GM12878 (cell line): ENCODE results near the gene RALGAPA2.

Experiments
- ASH2L ChIP-seq: fragments of 300-600, 200-600 bp; sonication (generic); IDR thresholded peaks from 2 replicates; pipeline ENCODE4 v1.6.1; 2017; ENCODE audit warnings: low read depth, mild to moderate bottlenecking, borderline replicate concordance
- CBFB ChIP-seq: IDR thresholded peaks from 2 replicates; pipeline ENCODE4 v1.6.1; 2016; ENCODE audit warnings: antibody characterized with exemption, low read depth
- CBX5 ChIP-seq: sonication (generic); IDR thresholded peaks from 2 replicates; pipeline ENCODE4 v1.6.1; 2016; ENCODE audit warnings: low read depth, moderate library complexity, mild to moderate bottlenecking, inconsistent platforms
- CEBPZ ChIP-seq: fragments of 150-350 bp; IDR thresholded peaks from 2 replicates; pipeline ENCODE4 v1.6.1; 2016; ENCODE audit warnings: low read depth, low read length
- CTCF ChIP-seq, 3 experiments: IDR thresholded peaks in 2 of 3; conservative IDR thresholded peaks in 1 of 3; 2 replicates each; pipeline ENCODE4 v1.5.1; 2011; ENCODE audit warnings: low read depth in 3 of 3, low read length in 3 of 3, mild to moderate bottlenecking in 3 of 3, control low read depth in 2 of 3, moderate library complexity in 2 of 3, inconsistent platforms in 1 of 3, mixed read lengths in 1 of 3; ENCODE audit not compliant: control insufficient read depth in 2 of 3, insufficient read depth in 1 of 3; ENCODE audit errors: extremely low read depth in 1 of 3
- FOS ChIP-seq: IDR thresholded peaks from 3 replicates; pipeline ENCODE4 v1.6.1; 2011; ENCODE audit warnings: borderline replicate concordance; ENCODE audit not compliant: insufficient read length; ENCODE audit errors: extremely low read depth
- MAX ChIP-seq: IDR thresholded peaks from 2 replicates; pipeline ENCODE4 v1.6.1; 2012; ENCODE audit warnings: low read depth, low read length, improper control_type of control experiment
- MYC ChIP-seq: IDR thresholded peaks from 2 replicates; pipeline ENCODE4 v1.6.1; 2011; ENCODE audit warnings: mild to moderate bottlenecking, low read length, moderate library complexity, inconsistent platforms; ENCODE audit not compliant: insufficient read depth, insufficient replicate concordance, insufficient read length, severe bottlenecking
- NBN ChIP-seq: fragments of 450-650 bp; IDR thresholded peaks from 2 replicates; pipeline ENCODE4 v1.6.1; 2016
- NR2C2 ChIP-seq: IDR thresholded peaks from 2 replicates; pipeline ENCODE4 v1.6.1; 2011; ENCODE audit warnings: borderline replicate concordance, low read depth; ENCODE audit not compliant: control insufficient read depth, insufficient read length
- REST ChIP-seq: IDR thresholded peaks from 2 replicates; pipeline ENCODE4 v1.6.1; 2012; ENCODE audit warnings: mild to moderate bottlenecking, low read depth, low read length
- SIN3A ChIP-seq: IDR thresholded peaks from 2 replicates; pipeline ENCODE4 v1.6.1; 2012; ENCODE audit warnings: low read depth, low read length, improper control_type of control experiment
- YY1 ChIP-seq: IDR thresholded peaks from 2 replicates; pipeline ENCODE4 v1.6.1; 2011; ENCODE audit warnings: low read depth, mild to moderate bottlenecking, low read length

GRCh38 chr20:20440481-20440880 lies 272.0 kb downstream of the RALGAPA2 start:
- TF ChIP-seq CTCF (IDR thresholded peaks at IDR 0.05 in 2 of 3, conservative IDR thresholded peaks at IDR 0.05 in 1 of 3; ENCODE audit: control insufficient read depth in 2 of 3, extremely low read depth in 1 of 3, insufficient read depth in 1 of 3, low read depth in 3 of 3, low read length in 3 of 3) (no peak), CBX5 (no peak), MAX (no peak), NBN (no peak), REST (no peak), SIN3A (no peak), CEBPZ (no peak), FOS (no peak), YY1 (no peak), ASH2L (no peak), MYC (no peak), NR2C2 (no peak), CBFB (no peak)
